Neural crest cell (in vitro differentiated cells): ENCODE data around the gene MBD5. TPM values are rescaled to one million over a fixed set of nuclear protein-coding genes. Genes with fewer than 3 reads are reported as not detected.

Experiments
- DNase-seq: peaks from one replicate; pipeline ENCODE4 v3.0.0; 2021; ENCODE audit warnings: low read depth, mixed read lengths, low spot score
- H3K27ac Mint-ChIP-seq: one replicate; pipeline ENCODE4 v1.8.0; 2021; ENCODE audit warnings: mild to moderate bottlenecking, mixed read lengths; ENCODE audit not compliant: unreplicated experiment
- H3K27me3 Mint-ChIP-seq: 2 replicates; pipeline ENCODE4 v1.8.0; 2021; ENCODE audit warnings: low read depth, mild to moderate bottlenecking, mixed read lengths
- H3K36me3 Mint-ChIP-seq: 2 replicates; pipeline ENCODE4 v1.8.0; 2021; ENCODE audit warnings: low read depth, mild to moderate bottlenecking, mixed read lengths
- H3K4me1 Mint-ChIP-seq: 2 replicates; pipeline ENCODE4 v1.8.0; 2021; ENCODE audit warnings: mixed read lengths
- H3K4me3 Mint-ChIP-seq: one replicate; pipeline ENCODE4 v1.8.0; 2021; ENCODE audit warnings: mild to moderate bottlenecking, mixed read lengths
- H3K9me3 Mint-ChIP-seq: 2 replicates; pipeline ENCODE4 v1.8.0; 2021; ENCODE audit warnings: mixed read lengths
- CTCF ChIP-seq: fragments of 200-600 bp; sonication (generic); conservative IDR thresholded peaks from 2 replicates; pipeline ENCODE4 v1.5.0; 2021; ENCODE audit warnings: antibody characterized with exemption, mild to moderate bottlenecking
- total RNA-seq: library from RNA; stranded (reverse); gene quantifications from 2 replicates; pipeline ENCODE4 v1.2.1, GENCODE V29; 2021

Gene MBD5
- total RNA-seq, 1 donor from 2014 or later, result 51.1 TPM

- Mint-ChIP-seq H3K27me3 (no peaks in the 10 kb centered on the region), H3K4me3 (no peak overlapping the region), H3K36me3 (peaks cover 5% of the 10 kb centered on the region), H3K9me3 (no peaks in the 10 kb centered on the region), H3K4me1 (no peaks in the 10 kb centered on the region), H3K27ac (no peak overlapping the region)
- DNase-seq, result no peak
- no peak for TF ChIP-seq CTCF
These were observed 470.0 kb downstream of the MBD5 start for GRCh38 chr2:148490840-148491439.

- Mint-ChIP-seq H3K27me3 (no peaks in the 10 kb centered on the region), H3K9me3 (no peaks in the 10 kb centered on the region), H3K27ac (peak overlapping the region; percentile 2), H3K36me3 (peaks cover 5% of the 10 kb centered on the region), H3K4me1 (no peaks in the 10 kb centered on the region), H3K4me3 (no peak overlapping the region)
- DNase-seq, result no peak
- no peak for TF ChIP-seq CTCF
These were observed 473.1 kb downstream of the MBD5 start for GRCh38 chr2:148493822-148494563.

GRCh38 chr2:148495586-148495985 is 474.7 kb downstream of the MBD5 start:
- H3K4me1 Mint-ChIP-seq, result no peaks in the 10 kb centered on the region
- no peak overlapping the region for H3K4me3 Mint-ChIP-seq
- H3K9me3 Mint-ChIP-seq, result no peaks in the 10 kb centered on the region
- no peaks in the 10 kb centered on the region for H3K27me3 Mint-ChIP-seq
- no peak for TF ChIP-seq CTCF
- DNase-seq, result no peak
- no peak overlapping the region for H3K27ac Mint-ChIP-seq
- H3K36me3 Mint-ChIP-seq, result no peaks in the 10 kb centered on the region

GRCh38 chr2:148501545-148501944 is 480.7 kb downstream of the MBD5 start:
- TF ChIP-seq CTCF, result no peak
- Mint-ChIP-seq H3K36me3 (no peaks in the 10 kb centered on the region), H3K27me3 (no peaks in the 10 kb centered on the region), H3K27ac (no peak overlapping the region), H3K4me1 (no peaks in the 10 kb centered on the region), H3K4me3 (no peak overlapping the region), H3K9me3 (no peaks in the 10 kb centered on the region)
- DNase-seq, result no peak

- Mint-ChIP-seq H3K27me3 (no peaks in the 10 kb centered on the region), H3K36me3 (no peaks in the 10 kb centered on the region), H3K4me1 (no peaks in the 10 kb centered on the region), H3K27ac (no peak overlapping the region), H3K9me3 (no peaks in the 10 kb centered on the region), H3K4me3 (no peak overlapping the region)
- no peak for DNase-seq
- no peak for TF ChIP-seq CTCF
These were observed 482.6 kb downstream of the MBD5 start for GRCh38 chr2:148503516-148503915.
